Fibroblast of lung (primary cell): ENCODE results near the gene PKNOX2. TPM values are rescaled to one million over a fixed set of nuclear protein-coding genes. Genes with fewer than 3 reads are reported as not detected.

ENCODE experiments used
- DNase-seq, 2 donors: peaks; one replicate each; pipeline versions ENCODE4 v3.0.0 to v3.0.0-alpha.2; 2010; ENCODE audit warnings: low read depth in 2 of 2
- H2AFZ ChIP-seq: 2 replicates; pipeline ENCODE4 v1.5.1; 2012; ENCODE audit warnings: low read length, control low read depth, inconsistent platforms
- H3K27ac ChIP-seq: 2 replicates; pipeline ENCODE4 v1.5.1; 2011; ENCODE audit warnings: low read length, control low read depth; ENCODE audit not compliant: insufficient read depth
- H3K27me3 ChIP-seq: 2 replicates; pipeline ENCODE4 v1.5.1; 2011; ENCODE audit warnings: mild to moderate bottlenecking, low read length; ENCODE audit not compliant: control insufficient read depth, insufficient read depth
- H3K36me3 ChIP-seq: 2 replicates; pipeline ENCODE4 v1.5.1; 2011; ENCODE audit warnings: low read length; ENCODE audit not compliant: control insufficient read depth, insufficient read depth
- H3K4me1 ChIP-seq: 2 replicates; pipeline ENCODE4 v1.5.1; 2011; ENCODE audit warnings: low read length; ENCODE audit not compliant: control insufficient read depth, insufficient read depth; ENCODE audit errors: extremely low read depth
- H3K4me2 ChIP-seq: 2 replicates; pipeline ENCODE4 v1.5.1; 2011; ENCODE audit warnings: low read length, control low read depth; ENCODE audit not compliant: insufficient read depth; ENCODE audit errors: extremely low read depth
- H3K4me3 ChIP-seq, 4 experiments: fragments of 200-600 bp in 1 of 4; sonication (generic) in 1 of 4; replicated peaks in 1 of 4; 2 replicates each; pipeline ENCODE4 v1.5.1; 2011 to 2016; ENCODE audit warnings: low read length in 4 of 4, low read depth in 3 of 4, mild to moderate bottlenecking in 3 of 4, control low read depth in 2 of 4, inconsistent platforms in 1 of 4, mixed read lengths in 1 of 4; ENCODE audit not compliant: insufficient read depth in 1 of 4; ENCODE audit errors: control extremely low read depth in 1 of 4
- H3K79me2 ChIP-seq: 2 replicates; pipeline ENCODE4 v1.5.1; 2012; ENCODE audit warnings: mild to moderate bottlenecking, low read length, inconsistent platforms; ENCODE audit not compliant: control insufficient read depth, insufficient read depth
- H3K9ac ChIP-seq: 2 replicates; pipeline ENCODE4 v1.5.1; 2011; ENCODE audit warnings: mild to moderate bottlenecking, low read length, control low read depth; ENCODE audit not compliant: insufficient read depth
- H3K9me3 ChIP-seq: 2 replicates; pipeline ENCODE4 v1.5.1; 2012; ENCODE audit warnings: low read depth, low read length; ENCODE audit not compliant: control insufficient read depth, insufficient read depth
- H4K20me1 ChIP-seq: 2 replicates; pipeline ENCODE4 v1.5.1; 2011; ENCODE audit warnings: low read length; ENCODE audit not compliant: control insufficient read depth, insufficient read depth; ENCODE audit errors: extremely low read depth
- EZH2 ChIP-seq: IDR thresholded peaks from 2 replicates; pipeline ENCODE4 v1.5.1; 2012; ENCODE audit warnings: low read length, control low read depth, mild to moderate bottlenecking; ENCODE audit errors: missing control alignments
- polyA plus RNA-seq, 2 donors: library from polyadenylated mRNA; depleted of rRNA in 1 of 2; stranded (reverse) in 1 of 2; unstranded in 1 of 2; fragments of >200 nt; gene quantifications; 2 replicates each; pipeline ENCODE4 v1.2.1, GENCODE V29; 2011 to 2012; ENCODE audit warnings: missing spikeins in 1 of 2
- total RNA-seq: library from RNA; depleted of rRNA; stranded (reverse); fragments of >200 nt; gene quantifications from 2 replicates; pipeline ENCODE4 v1.2.1, GENCODE V29; 2014
- TF ChIP-seq, protein P1 (sequence below), 2 donors: IDR thresholded peaks in 1 of 2; conservative IDR thresholded peaks in 1 of 2; 1 replicate in 1 of 2; 2 replicates in 1 of 2; pipeline ENCODE4 v1.5.1; 2011 to 2012; ENCODE audit warnings: low read length in 2 of 2, control low read depth in 1 of 2, inconsistent platforms in 1 of 2, low read depth in 1 of 2, mild to moderate bottlenecking in 1 of 2

PKNOX2 gene
- total and polyA plus RNA-seq, 2 donors (not counting 1 experiment from before 2014, with no cell fraction given), result 0.33 to 2.2 TPM

DNA sequence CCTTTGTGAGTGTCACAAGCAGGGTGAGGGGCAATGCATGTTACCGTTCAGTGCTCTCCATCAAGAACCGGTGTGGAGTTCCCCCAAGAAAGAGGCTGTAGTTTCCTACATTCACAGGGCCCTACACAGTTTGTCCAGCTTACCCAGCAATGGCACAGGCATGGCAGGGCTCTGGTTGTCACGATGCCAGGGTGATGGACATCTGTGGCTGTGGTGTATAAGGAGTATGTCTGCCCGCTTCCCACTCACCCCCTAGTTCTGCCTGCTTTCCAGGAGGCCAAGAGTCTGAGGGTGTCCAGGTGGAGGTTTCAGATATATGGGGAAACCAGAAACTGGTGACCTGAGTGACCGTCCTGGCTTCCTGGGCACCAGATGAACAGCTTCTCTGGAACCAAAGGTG is 116.1 kb downstream of the PKNOX2 start:
- H3K79me2 ChIP-seq, result no peaks in the 10 kb centered on the region
- no peak overlapping the region for H3K27ac ChIP-seq
- DNase-seq, result no peak
- H3K9me3 ChIP-seq, result no peaks in the 10 kb centered on the region
- no peaks in the 10 kb centered on the region for H3K4me1 ChIP-seq
- no peaks in the 10 kb centered on the region for H4K20me1 ChIP-seq
- TF ChIP-seq, protein P1, sequence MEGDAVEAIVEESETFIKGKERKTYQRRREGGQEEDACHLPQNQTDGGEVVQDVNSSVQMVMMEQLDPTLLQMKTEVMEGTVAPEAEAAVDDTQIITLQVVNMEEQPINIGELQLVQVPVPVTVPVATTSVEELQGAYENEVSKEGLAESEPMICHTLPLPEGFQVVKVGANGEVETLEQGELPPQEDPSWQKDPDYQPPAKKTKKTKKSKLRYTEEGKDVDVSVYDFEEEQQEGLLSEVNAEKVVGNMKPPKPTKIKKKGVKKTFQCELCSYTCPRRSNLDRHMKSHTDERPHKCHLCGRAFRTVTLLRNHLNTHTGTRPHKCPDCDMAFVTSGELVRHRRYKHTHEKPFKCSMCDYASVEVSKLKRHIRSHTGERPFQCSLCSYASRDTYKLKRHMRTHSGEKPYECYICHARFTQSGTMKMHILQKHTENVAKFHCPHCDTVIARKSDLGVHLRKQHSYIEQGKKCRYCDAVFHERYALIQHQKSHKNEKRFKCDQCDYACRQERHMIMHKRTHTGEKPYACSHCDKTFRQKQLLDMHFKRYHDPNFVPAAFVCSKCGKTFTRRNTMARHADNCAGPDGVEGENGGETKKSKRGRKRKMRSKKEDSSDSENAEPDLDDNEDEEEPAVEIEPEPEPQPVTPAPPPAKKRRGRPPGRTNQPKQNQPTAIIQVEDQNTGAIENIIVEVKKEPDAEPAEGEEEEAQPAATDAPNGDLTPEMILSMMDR (conservative IDR thresholded peaks at IDR 0.05 in 1 of 2, IDR thresholded peaks at IDR 0.05 in 1 of 2; ENCODE audit: low read depth in 1 of 2, low read length in 2 of 2), result no peak
- TF ChIP-seq EZH2, result no peak
- H3K4me3 ChIP-seq, result no peak overlapping the region
- H3K27me3 ChIP-seq, result peaks cover 2% of the 10 kb centered on the region
- no peak overlapping the region for H2AFZ ChIP-seq
- H3K9ac ChIP-seq, result no peak overlapping the region
- no peak overlapping the region for H3K4me2 ChIP-seq
- no peaks in the 10 kb centered on the region for H3K36me3 ChIP-seq

DNA sequence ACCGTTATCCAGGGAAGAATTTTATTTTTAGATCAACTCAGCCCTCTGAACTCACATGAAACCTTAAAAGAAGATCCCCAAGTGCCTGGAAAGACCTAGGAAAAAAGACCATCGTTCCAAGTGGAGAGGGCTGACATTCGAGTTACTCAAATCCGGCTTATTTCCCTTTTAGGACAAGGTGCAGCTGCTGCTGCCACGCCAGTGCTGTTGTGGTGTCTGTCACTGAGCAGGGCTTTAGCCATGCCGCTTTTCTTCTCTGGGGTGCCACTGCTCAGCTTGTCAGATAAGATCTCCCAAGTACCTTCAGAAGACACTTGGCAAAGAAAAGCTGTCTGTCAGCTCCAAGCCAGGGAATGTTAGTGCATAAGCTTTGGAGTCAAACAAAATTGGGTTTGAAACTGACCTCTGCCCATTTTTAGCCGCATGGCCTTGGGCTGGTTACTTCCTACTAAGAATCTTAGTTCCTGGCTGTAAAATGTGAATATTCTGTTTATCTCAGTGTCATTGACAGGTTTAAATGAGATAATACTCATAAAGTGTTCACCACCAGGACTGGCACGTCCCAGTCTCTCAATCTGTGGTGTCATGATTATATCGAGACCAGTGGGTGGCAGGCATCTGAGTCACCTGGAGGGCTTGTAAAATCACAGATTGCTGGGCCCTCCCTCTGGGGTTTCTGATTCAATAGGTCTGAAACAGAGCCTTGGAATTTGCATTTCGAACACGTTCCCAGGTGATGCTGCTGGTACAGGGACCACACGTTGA is 117.5 kb downstream of the PKNOX2 start:
- Histone ChIP-seq H3K4me2 (no peak overlapping the region), H3K79me2 (no peaks in the 10 kb centered on the region), H3K4me1 (no peaks in the 10 kb centered on the region), H2AFZ (no peak overlapping the region), H4K20me1 (no peaks in the 10 kb centered on the region), H3K36me3 (no peaks in the 10 kb centered on the region), H3K27me3 (peaks cover 2% of the 10 kb centered on the region), H3K9ac (no peak overlapping the region), H3K27ac (no peak overlapping the region), H3K4me3 (no peak overlapping the region), H3K9me3 (no peaks in the 10 kb centered on the region)
- peak in 1 of 2 donors; percentile 27 for DNase-seq
- TF ChIP-seq, protein P1 (conservative IDR thresholded peaks at IDR 0.05 in 1 of 2, IDR thresholded peaks at IDR 0.05 in 1 of 2; ENCODE audit: low read depth in 1 of 2, low read length in 2 of 2), result no peak
- TF ChIP-seq EZH2, result no peak

DNA sequence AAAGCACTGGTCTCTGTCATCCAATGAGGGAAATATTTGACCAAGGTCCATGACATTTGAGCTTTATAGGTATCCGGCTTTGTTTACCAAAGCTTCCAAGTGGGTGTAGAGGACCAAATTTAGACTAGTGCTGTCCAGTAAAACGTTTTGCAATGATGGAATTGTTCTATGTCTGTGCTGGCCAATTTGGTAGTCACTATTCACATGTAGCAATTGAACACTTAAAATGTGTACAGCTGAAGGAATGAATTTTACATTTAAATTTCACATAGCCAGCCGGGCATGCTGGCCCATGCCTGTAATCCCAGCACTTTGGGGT is 118.0 kb downstream of the PKNOX2 start:
- no peak overlapping the region for H3K4me2 ChIP-seq
- TF ChIP-seq, protein P1 (conservative IDR thresholded peaks at IDR 0.05 in 1 of 2, IDR thresholded peaks at IDR 0.05 in 1 of 2; ENCODE audit: low read depth in 1 of 2, low read length in 2 of 2), result no peak
- TF ChIP-seq EZH2, result no peak

More for the DNA sequence above, 118.0 kb downstream of the PKNOX2 start:
- no peaks in the 10 kb centered on the region for H3K36me3 ChIP-seq
- H3K27me3 ChIP-seq, result peaks cover 2% of the 10 kb centered on the region
- H3K4me3 ChIP-seq, result no peak overlapping the region
- no peaks in the 10 kb centered on the region for H3K4me1 ChIP-seq
- no peaks in the 10 kb centered on the region for H3K9me3 ChIP-seq
- H3K27ac ChIP-seq, result no peak overlapping the region
- H3K9ac ChIP-seq, result no peak overlapping the region
- H3K79me2 ChIP-seq, result no peaks in the 10 kb centered on the region
- H4K20me1 ChIP-seq, result no peaks in the 10 kb centered on the region
- no peak overlapping the region for H2AFZ ChIP-seq
- DNase-seq, result no peak
